HG03558 (cell line): ENCODE measurements around the gene INHA.

Experiments
- ATAC-seq: cut with Tn5 transposase; IDR thresholded peaks from one replicate; pipeline ENCODE4 v1.9.1; 2021; ENCODE audit warnings: moderate number of reproducible peaks; ENCODE audit not compliant: unreplicated experiment; ENCODE audit errors: extremely low read depth

The INHA gene

GRCh38 chr2:219572237-219573001 lies at the start of gene INHA:
Gene INHA, plus strand, starts transcription at chr2:219572310. Its CDS starts 65 bp downstream, at chr2:219572375.
- no peak for ATAC-seq

GRCh38 chr2:219523031-219523671 lies 49.0 kb upstream of the INHA start:
- no peak for ATAC-seq

DNA sequence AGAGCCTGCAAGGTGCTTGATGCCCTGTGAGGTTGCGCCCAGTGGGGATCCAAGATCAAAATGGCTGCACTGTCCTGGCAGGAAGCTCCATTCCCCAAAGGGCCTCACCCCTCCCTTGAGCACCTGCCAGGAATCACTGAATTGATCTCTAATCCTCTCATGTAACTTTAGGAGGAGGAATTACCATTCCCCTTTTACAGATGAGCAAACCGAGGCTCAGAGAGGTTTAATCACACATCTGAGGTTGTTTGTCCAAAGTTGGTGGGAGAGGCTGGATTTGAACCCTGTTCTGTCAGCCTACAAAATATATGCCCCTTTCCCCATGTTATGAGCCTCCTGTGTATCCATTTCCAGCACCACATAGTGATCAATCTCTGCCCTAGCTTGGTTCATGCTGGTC lies 47.3 kb upstream of the INHA start:
- ATAC-seq: no peak

DNA sequence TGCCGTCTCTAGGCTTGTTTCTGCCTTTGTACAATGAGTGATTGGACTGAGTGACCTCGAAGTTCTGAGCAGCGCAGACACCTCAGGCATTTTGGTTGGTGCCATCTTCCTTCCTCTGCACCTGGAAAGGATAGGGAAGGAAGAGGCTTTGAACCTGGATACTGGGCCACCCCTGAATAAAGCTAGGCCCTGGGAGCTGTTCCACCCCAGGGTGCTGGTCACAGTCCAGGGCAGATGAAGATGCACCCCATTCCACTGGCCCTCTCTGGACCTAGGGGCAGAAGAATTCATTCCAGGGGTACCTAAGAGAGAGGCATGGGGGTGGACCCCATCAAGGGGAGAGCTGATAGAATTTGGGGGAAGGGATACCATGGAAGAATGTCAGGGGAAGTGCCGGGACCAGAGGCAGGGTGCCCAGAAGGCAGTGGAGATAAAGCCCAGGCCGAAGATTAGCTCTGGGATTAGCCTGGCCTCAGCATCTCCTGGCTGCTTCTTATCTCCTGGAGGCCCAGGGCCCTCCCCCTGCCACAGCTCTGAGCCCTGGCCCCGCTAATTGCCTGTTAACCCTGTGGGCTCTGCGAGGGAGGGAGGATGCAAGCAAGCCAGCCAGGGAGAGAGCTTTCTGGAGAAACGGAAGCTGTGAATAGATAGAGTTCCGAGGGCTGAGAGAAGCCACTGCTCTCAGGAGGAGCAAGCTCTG lies 46.4 kb upstream of the INHA start:
- no peak for ATAC-seq

- ATAC-seq: no peak
Measured at GRCh38 chr2:219526320-219527075, 45.6 kb upstream of the INHA start.

- ATAC-seq: no peak
Measured at GRCh38 chr2:219527076-219527394, 45.1 kb upstream of the INHA start.

DNA sequence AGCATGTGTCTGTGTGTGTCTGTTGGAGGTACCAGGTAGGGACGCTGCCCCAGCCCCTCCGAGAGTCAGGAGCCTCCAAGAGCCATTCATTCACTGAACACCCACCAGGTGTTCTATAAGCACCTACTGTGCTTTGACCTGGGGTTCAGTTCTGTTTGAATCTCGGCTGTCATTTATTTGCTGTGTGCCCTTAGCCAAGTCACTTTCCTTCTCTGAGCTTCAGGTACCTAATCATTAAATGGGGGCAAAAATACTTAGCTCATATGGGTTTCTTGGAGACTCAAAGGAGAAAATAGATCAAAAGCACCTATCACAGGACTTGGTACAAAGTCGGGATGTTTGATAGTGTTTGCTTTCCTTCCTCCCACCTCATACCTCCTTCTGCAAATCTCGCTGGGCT lies 44.6 kb upstream of the INHA start:
- no peak for ATAC-seq

GRCh38 chr2:219530048-219530963 lies 41.8 kb upstream of the INHA start:
- ATAC-seq: peak; percentile 85

GRCh38 chr2:219531639-219532377 lies 40.3 kb upstream of the INHA start:
- ATAC-seq: no peak

DNA sequence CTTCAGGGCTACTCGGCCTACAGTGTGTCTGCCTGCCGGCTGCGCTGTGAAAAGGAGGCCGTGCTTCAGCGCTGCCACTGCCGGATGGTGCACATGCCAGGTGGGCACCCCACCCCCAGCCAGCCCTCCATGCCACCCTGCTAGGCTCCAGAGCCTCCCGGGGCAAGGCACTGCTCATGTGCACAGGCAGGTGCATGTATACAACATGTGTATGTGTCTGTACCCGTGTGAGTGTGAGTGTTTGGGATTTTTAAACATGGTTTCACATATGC lies 39.8 kb upstream of the INHA start:
- ATAC-seq: no peak

DNA sequence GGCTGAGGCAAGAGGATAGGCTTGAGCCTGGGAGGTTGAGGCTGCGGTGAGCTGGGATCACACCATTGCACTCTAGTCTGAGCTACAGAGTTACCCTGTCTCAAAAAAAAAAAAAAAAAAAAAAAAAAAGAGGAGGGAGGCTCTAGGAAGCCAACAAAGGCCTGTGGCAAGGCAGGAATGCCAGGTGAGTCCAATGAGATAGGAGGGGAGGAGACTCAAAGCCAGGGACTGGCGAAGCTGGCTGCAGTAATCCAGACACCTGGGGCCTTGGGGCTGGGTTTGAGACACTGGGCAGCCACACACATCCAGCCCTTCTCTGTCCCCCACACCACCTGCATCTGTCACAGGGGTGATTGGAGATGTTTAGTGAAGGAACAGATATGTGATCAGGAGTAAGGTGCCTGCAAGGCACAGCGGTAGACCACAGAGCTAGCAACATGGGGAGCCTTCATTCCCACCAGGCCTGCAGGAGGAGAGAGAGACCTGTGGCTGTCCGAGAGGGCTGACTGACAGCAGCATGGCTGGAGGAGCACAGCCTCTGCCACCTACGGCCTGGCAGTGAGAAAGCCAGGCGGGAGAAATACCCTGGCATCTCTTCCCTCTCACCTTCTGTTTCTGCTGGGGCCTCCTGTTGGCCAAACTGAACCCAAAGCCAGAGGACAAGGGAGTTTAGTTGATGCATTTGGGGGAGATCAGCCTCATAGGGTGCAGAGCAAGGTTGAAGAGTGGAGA lies 38.0 kb upstream of the INHA start:
- no peak for ATAC-seq

DNA sequence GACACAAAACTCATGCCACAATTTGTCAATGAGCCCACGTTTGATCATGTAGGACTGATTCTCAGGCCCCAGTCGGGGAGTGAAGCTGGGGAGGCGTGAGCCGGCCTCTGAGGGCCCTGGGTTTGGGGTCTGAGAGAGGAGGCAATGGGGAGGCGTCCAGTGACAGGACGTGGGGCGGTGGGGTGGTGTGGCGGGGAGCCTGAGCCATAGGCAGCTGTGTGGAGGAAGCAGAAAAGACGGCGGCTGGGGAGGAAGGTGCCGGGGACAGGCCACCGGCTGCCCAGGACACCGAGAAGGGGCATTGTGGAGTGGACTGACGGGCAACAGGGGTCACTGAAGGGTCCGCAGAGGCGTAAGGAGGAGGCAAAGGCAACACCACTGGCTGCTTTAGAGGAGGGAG lies 35.7 kb upstream of the INHA start:
- no peak for ATAC-seq

GRCh38 chr2:219536967-219537366 lies 35.1 kb upstream of the INHA start:
- no peak for ATAC-seq

- ATAC-seq: no peak
Measured at GRCh38 chr2:219537657-219538488, 34.2 kb upstream of the INHA start.

GRCh38 chr2:219538504-219538951 lies 33.6 kb upstream of the INHA start:
- ATAC-seq: no peak

DNA sequence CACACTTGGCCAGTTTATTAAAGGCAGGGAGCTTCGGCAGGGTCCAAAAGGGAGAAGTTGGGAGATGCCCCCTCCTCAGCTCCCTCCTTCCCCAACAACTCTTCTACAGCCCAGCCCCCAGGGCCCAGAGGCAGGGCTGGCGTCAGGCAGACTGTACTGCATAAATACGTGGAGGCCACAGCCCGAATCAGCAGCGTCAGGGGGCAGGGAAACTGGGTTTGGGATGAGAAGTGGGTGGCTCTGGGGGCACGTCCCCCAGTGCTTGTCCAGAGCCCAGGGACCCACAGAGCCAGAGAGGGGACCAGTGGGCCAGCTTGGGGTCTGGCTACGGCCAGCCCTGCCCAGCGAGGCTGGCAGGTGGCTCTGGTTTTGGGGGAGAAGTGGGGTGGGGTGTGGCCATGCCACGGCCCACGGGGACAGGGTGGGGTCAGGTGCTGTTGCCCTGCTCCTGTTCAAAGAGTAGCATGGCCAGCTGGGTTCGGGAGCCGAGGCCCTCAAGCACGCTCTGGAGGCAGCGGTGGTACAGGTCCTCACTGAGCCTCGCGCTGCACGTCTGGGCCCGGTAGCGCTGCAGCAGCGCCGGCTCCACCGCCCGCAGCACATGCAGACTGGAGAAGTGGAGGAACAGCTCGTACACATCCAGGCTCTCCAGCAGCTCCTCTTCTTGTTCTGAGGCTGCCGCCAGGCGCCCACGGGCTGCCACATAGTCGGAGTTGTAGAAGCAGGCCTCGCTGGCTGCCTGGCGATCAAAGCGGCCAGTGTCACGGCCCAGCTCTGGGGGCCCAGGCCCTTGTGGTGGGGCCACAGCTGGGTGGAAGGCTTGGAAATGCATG lies 32.9 kb upstream of the INHA start:
- no peak for ATAC-seq
